Choroid plexus epithelial cell (primary cell): ENCODE measurements around the gene TCFL5.
A peak's percentile ranks its signal among the peaks of the same experiment; 100 is the strongest.

Experiments
- DNase-seq: peaks from one replicate; pipeline ENCODE4 v3.0.0-alpha.2; 2010; ENCODE audit warnings: low read depth
- H3K4me3 ChIP-seq: 2 replicates; pipeline ENCODE4 v1.5.1; 2011; ENCODE audit warnings: low read depth, mild to moderate bottlenecking, control low read depth, low read length, moderate library complexity
- CTCF ChIP-seq: conservative IDR thresholded peaks from 2 replicates; pipeline ENCODE4 v1.5.1; 2011; ENCODE audit warnings: low read depth, mild to moderate bottlenecking, control low read depth, inconsistent platforms, low read length, moderate library complexity

The TCFL5 gene

GRCh38 chr20:62825986-62826645 is 35.5 kb downstream of the TCFL5 start:
- DNase-seq, result no peak

GRCh38 chr20:62825333-62825985 is 36.2 kb downstream of the TCFL5 start:
- no peak for TF ChIP-seq CTCF
- no peak for DNase-seq
- no peak overlapping the region for H3K4me3 ChIP-seq

More at GRCh38 chr20:62825986-62826645, 35.5 kb downstream of the TCFL5 start:
- TF ChIP-seq CTCF, result no peak
- H3K4me3 ChIP-seq, result no peak overlapping the region

GRCh38 chr20:62824476-62825332 is 36.9 kb downstream of the TCFL5 start:
- TF ChIP-seq CTCF, result no peak
- peak overlapping the region; percentile 49 for H3K4me3 ChIP-seq
- peak; percentile 73 for DNase-seq

- no peak overlapping the region for H3K4me3 ChIP-seq
- TF ChIP-seq CTCF, result no peak
- DNase-seq, result no peak
These were observed 37.7 kb downstream of the TCFL5 start for GRCh38 chr20:62823688-62824475.

- DNase-seq, result no peak
- TF ChIP-seq CTCF, result peak; percentile 49
These were observed 38.6 kb downstream of the TCFL5 start for GRCh38 chr20:62822788-62823651.

GRCh38 chr20:62822239-62822787 is 39.3 kb downstream of the TCFL5 start:
- H3K4me3 ChIP-seq, result no peak overlapping the region
- no peak for TF ChIP-seq CTCF
- DNase-seq, result no peak

More at GRCh38 chr20:62822788-62823651, 38.6 kb downstream of the TCFL5 start:
- H3K4me3 ChIP-seq, result no peak overlapping the region
